ENCODE results near the gene FBXO10. TPM values are rescaled to one million over a fixed set of nuclear protein-coding genes. Genes with fewer than 3 reads are reported as not detected.

FBXO10 gene
- total RNA-seq, 1 donor from 2014 or later: 8.2 TPM

- intact Hi-C loops (cut with DNase I): no loop called here
- Histone ChIP-seq H3K27ac (no peak overlapping the region), H3K27me3 (no peaks in the 10 kb centered on the region), H3K4me3 (no peak overlapping the region), H3K36me3 (peaks cover 7 to 55% of the 10 kb centered on the region in 2 donors), H3K4me1 (no peaks in the 10 kb centered on the region), H3K9me3 (no peaks in the 10 kb centered on the region)
- DNase-seq (ENCODE audit: low spot score in 2 of 2): no peak
- TF ChIP-seq CTCF (IDR thresholded peaks at IDR 0.05): no peak
Observed at GRCh38 chr9:37528652-37529471, 47.3 kb downstream of the FBXO10 start.

GRCh38 chr9:37523916-37524315 lies 52.3 kb downstream of the FBXO10 start:
- Histone ChIP-seq H3K4me3 (no peak overlapping the region), H3K4me1 (no peaks in the 10 kb centered on the region), H3K9me3 (no peaks in the 10 kb centered on the region), H3K27ac (no peak overlapping the region), H3K36me3 (peaks cover 17 to 65% of the 10 kb centered on the region in 2 donors), H3K27me3 (no peaks in the 10 kb centered on the region)
- DNase-seq (ENCODE audit: low spot score in 2 of 2): no peak
- TF ChIP-seq CTCF (IDR thresholded peaks at IDR 0.05): no peak
- intact Hi-C loops (cut with DNase I): no loop called here

- Histone ChIP-seq H3K27me3 (no peaks in the 10 kb centered on the region), H3K9me3 (no peaks in the 10 kb centered on the region), H3K4me3 (no peak overlapping the region), H3K36me3 (peaks cover 13 to 56% of the 10 kb centered on the region in 2 donors), H3K27ac (no peak overlapping the region), H3K4me1 (no peaks in the 10 kb centered on the region)
- intact Hi-C loops (cut with DNase I): no loop called here
- DNase-seq (ENCODE audit: low spot score in 2 of 2): no peak
- no peak for TF ChIP-seq CTCF (IDR thresholded peaks at IDR 0.05)
Observed at GRCh38 chr9:37522971-37523370, 53.2 kb downstream of the FBXO10 start.

DNA sequence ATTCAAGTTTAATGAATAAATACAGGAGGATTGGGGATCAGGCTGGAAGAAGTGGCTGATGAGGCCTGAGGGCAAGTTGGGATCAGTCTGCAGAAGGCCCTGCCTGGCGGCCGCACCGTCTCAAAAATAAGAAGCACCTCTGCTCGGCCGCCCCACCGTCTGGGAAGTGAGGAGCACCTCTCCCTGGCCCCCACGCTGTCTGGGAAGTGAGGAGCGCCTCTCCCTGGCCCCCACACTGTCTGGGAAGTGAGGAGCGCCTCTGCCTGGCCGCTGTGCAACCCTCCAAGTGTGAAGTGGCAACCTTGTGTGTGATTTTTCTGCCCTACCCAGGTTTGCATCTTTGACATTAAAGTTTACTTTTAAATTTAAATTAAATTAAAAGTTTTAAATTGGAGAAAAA lies 55.1 kb downstream of the FBXO10 start:
- Histone ChIP-seq H3K9me3 (no peaks in the 10 kb centered on the region), H3K27me3 (no peaks in the 10 kb centered on the region), H3K4me3 (no peak overlapping the region), H3K4me1 (no peaks in the 10 kb centered on the region), H3K36me3 (peaks cover 13 to 48% of the 10 kb centered on the region in 2 donors), H3K27ac (no peak overlapping the region)
- TF ChIP-seq CTCF (IDR thresholded peaks at IDR 0.05): no peak
- DNase-seq (ENCODE audit: low spot score in 2 of 2): no peak
- intact Hi-C loops (cut with DNase I): no loop called here

DNA sequence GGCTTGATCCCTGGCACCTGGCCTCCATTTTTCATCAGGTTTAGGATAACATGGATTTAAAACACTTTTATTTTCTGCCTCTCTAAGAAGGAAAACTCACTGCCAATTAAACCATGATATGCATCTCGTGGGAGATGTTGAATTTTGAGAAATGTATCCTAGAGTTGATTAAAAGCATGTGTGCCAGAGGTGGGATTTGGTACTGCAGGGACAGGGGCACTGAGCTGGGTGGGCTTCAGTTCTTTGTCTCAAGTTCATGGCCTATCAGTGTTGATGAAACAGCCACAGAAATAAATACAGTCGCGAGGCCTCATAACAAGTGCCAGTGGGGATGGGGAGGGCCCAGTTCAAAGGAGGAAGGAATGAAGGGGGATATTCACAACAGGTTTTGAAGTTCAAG lies 55.5 kb downstream of the FBXO10 start:
- H3K27ac ChIP-seq: no peak overlapping the region
- no peak for DNase-seq (ENCODE audit: low spot score in 2 of 2)
- H3K4me1 ChIP-seq: no peaks in the 10 kb centered on the region
- intact Hi-C loops (cut with DNase I): no loop called here
- H3K4me3 ChIP-seq: no peak overlapping the region
- TF ChIP-seq CTCF (IDR thresholded peaks at IDR 0.05): no peak
- peaks cover 13 to 48% of the 10 kb centered on the region in 2 donors for H3K36me3 ChIP-seq
- no peaks in the 10 kb centered on the region for H3K9me3 ChIP-seq
- H3K27me3 ChIP-seq: no peaks in the 10 kb centered on the region
